GM21360 (cell line): ENCODE data around the gene PCDH9.
"Not testable (repeated sequence)": the region's sequence is repeated elsewhere in the genome, so short reads cannot be mapped to it uniquely, and the experiment has no call there.

Experiments
- ATAC-seq: cut with Tn5 transposase; IDR thresholded peaks from one replicate; pipeline ENCODE4 v1.9.1; 2021; ENCODE audit warnings: mild to moderate bottlenecking, moderate library complexity; ENCODE audit not compliant: unreplicated experiment

PCDH9 gene

GRCh38 chr13:66803013-66803807 lies 426.9 kb downstream of the PCDH9 start:
- ATAC-seq = no peak

GRCh38 chr13:66795636-66796035 lies 434.5 kb downstream of the PCDH9 start:
- no peak for ATAC-seq

- ATAC-seq = no peak
These were observed 435.6 kb downstream of the PCDH9 start for GRCh38 chr13:66794340-66795031.

- ATAC-seq = no peak
These were observed 439.3 kb downstream of the PCDH9 start for GRCh38 chr13:66790861-66791260.

GRCh38 chr13:66781241-66781640 lies 448.9 kb downstream of the PCDH9 start:
- ATAC-seq = no peak

GRCh38 chr13:66780814-66781213 lies 449.3 kb downstream of the PCDH9 start:
- no peak for ATAC-seq

GRCh38 chr13:66778461-66778860 lies 451.7 kb downstream of the PCDH9 start:
- ATAC-seq = no peak

- no peak for ATAC-seq
These were observed 454.9 kb downstream of the PCDH9 start for GRCh38 chr13:66775196-66775595.

GRCh38 chr13:66774046-66774445 lies 456.1 kb downstream of the PCDH9 start:
- ATAC-seq = no peak

- ATAC-seq = no peak
These were observed 464.6 kb downstream of the PCDH9 start for GRCh38 chr13:66765559-66765958.

- not testable (repeated sequence) for ATAC-seq
These were observed 469.5 kb downstream of the PCDH9 start for GRCh38 chr13:66760678-66761077.

- no peak for ATAC-seq
These were observed 470.2 kb downstream of the PCDH9 start for GRCh38 chr13:66759919-66760318.

- ATAC-seq = no peak
These were observed 478.4 kb downstream of the PCDH9 start for GRCh38 chr13:66751691-66752090.

- ATAC-seq = no peak
These were observed 481.4 kb downstream of the PCDH9 start for GRCh38 chr13:66748712-66749111.

- ATAC-seq = no peak
These were observed 484.8 kb downstream of the PCDH9 start for GRCh38 chr13:66745307-66745706.

- ATAC-seq = no peak
These were observed 506.6 kb downstream of the PCDH9 start for GRCh38 chr13:66723576-66723975.

- ATAC-seq = no peak
These were observed 513.6 kb downstream of the PCDH9 start for GRCh38 chr13:66716538-66716937.

GRCh38 chr13:66714795-66715194 lies 515.3 kb downstream of the PCDH9 start:
- ATAC-seq = no peak

- no peak for ATAC-seq
These were observed 526.0 kb downstream of the PCDH9 start for GRCh38 chr13:66704110-66704509.

- no peak for ATAC-seq
These were observed 526.5 kb downstream of the PCDH9 start for GRCh38 chr13:66703597-66703996.

GRCh38 chr13:66700117-66700601 lies 530.0 kb downstream of the PCDH9 start:
- ATAC-seq = no peak

- ATAC-seq = no peak
These were observed 536.5 kb downstream of the PCDH9 start for GRCh38 chr13:66693656-66694055.
